ACC112 (cell line): ENCODE data around the gene AOAH.
"Not testable (repeated sequence)": the region's sequence is repeated elsewhere in the genome, so short reads cannot be mapped to it uniquely, and the experiment has no call there.

Experiments
- H2AFZ ChIP-seq: fragments of 200-600 bp; sonication (generic); one replicate; pipeline ENCODE4 v1.6.0; 2017; ENCODE audit warnings: antibody characterized with exemption, low read length; ENCODE audit not compliant: unreplicated experiment
- H3K27ac ChIP-seq: fragments of 200-600 bp; sonication (generic); 2 replicates; pipeline ENCODE4 v1.5.1; 2014; ENCODE audit warnings: low read depth, mild to moderate bottlenecking, antibody characterized with exemption, low read length, moderate library complexity
- H3K27me3 ChIP-seq: fragments of 200-600 bp; sonication (generic); 2 replicates; pipeline ENCODE4 v1.6.1; 2014; ENCODE audit warnings: mild to moderate bottlenecking, antibody characterized with exemption, low read length, moderate library complexity, mixed read lengths; ENCODE audit not compliant: insufficient read depth
- H3K36me3 ChIP-seq: fragments of 200-600 bp; sonication (generic); 2 replicates; pipeline ENCODE4 v1.6.1; 2016; ENCODE audit warnings: mild to moderate bottlenecking, antibody characterized with exemption, low read length, moderate library complexity, mixed read lengths; ENCODE audit not compliant: insufficient read depth
- H3K4me1 ChIP-seq: fragments of 200-600 bp; sonication (generic); one replicate; pipeline ENCODE4 v1.6.1; 2016; ENCODE audit warnings: low read length, mixed read lengths; ENCODE audit not compliant: insufficient read depth, unreplicated experiment, control insufficient read depth
- H3K4me3 ChIP-seq: fragments of 200-600 bp; sonication (generic); 2 replicates; pipeline ENCODE4 v1.5.1; 2014; ENCODE audit warnings: mild to moderate bottlenecking, low read depth, low read length
- H3K79me2 ChIP-seq: fragments of 200-600 bp; sonication (generic); one replicate; pipeline ENCODE4 v1.6.0; 2016; ENCODE audit warnings: low read length; ENCODE audit not compliant: control insufficient read depth, unreplicated experiment, insufficient read depth

AOAH gene

DNA sequence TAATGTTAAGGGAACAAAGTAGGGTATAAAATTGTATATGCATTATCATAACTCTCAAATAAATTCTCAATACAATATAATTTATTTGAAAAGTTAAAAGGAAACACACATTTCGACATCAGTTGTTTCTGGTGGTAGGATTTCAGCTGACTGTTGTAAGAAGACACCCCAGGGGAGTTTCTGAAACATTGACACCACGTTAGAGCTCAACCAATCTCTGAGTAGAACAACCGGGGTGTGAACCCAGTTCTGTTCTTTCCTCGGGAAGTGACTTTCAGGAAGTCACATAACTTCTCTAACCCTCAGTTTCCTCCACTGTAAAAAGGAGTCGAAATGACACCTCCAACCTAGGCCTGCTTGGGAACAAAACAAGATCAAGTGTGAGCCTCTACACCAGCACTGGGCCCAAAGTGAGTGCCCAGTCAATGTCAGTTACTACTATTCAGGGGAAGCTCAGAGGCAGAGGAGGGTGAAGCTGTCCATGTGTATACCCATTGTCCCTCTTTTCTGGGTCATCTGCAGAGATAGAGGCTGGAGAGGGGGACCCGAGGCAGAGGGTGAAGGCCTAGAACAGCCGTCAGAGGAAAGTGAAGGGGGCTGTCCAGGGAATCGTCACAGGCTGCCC is 67.1 kb downstream of the AOAH start:
- Histone ChIP-seq H3K79me2 (no peaks in the 10 kb centered on the region), H3K4me3 (no peak overlapping the region), H3K36me3 (no peaks in the 10 kb centered on the region), H3K27ac (no peak overlapping the region), H2AFZ (no peak overlapping the region), H3K4me1 (peaks cover 45% of the 10 kb centered on the region), H3K27me3 (no peaks in the 10 kb centered on the region)

DNA sequence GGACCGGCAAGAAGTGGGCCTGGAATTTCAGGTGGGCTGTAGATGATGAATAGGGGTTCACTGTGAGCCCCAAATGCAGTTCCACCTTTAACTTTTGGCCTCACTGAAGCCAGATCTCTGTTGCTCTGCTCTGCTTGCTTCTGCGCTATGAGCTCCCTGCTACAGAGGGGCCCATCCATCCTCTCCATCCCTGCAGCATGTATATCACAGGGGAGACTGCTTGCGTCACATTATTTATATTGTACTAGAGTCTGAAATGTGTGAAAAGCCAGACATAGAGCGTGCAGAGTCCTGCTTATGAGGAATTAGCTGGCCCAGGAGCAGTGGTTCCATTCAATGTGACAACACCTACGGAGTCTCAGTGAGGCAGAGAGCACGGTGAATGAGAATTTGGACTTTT is 69.9 kb downstream of the AOAH start:
- no peaks in the 10 kb centered on the region for H3K79me2 ChIP-seq
- no peak overlapping the region for H3K4me3 ChIP-seq
- no peaks in the 10 kb centered on the region for H3K27me3 ChIP-seq
- peaks cover 50% of the 10 kb centered on the region for H3K4me1 ChIP-seq
- no peak overlapping the region for H3K27ac ChIP-seq
- no peaks in the 10 kb centered on the region for H3K36me3 ChIP-seq
- H2AFZ ChIP-seq, result no peak overlapping the region

GRCh38 chr7:36653663-36654355 is 70.5 kb downstream of the AOAH start:
- Histone ChIP-seq H3K36me3 (no peaks in the 10 kb centered on the region), H2AFZ (no peak overlapping the region), H3K4me1 (peaks cover 46% of the 10 kb centered on the region), H3K79me2 (no peaks in the 10 kb centered on the region), H3K27me3 (no peaks in the 10 kb centered on the region), H3K27ac (no peak overlapping the region), H3K4me3 (no peak overlapping the region)

DNA sequence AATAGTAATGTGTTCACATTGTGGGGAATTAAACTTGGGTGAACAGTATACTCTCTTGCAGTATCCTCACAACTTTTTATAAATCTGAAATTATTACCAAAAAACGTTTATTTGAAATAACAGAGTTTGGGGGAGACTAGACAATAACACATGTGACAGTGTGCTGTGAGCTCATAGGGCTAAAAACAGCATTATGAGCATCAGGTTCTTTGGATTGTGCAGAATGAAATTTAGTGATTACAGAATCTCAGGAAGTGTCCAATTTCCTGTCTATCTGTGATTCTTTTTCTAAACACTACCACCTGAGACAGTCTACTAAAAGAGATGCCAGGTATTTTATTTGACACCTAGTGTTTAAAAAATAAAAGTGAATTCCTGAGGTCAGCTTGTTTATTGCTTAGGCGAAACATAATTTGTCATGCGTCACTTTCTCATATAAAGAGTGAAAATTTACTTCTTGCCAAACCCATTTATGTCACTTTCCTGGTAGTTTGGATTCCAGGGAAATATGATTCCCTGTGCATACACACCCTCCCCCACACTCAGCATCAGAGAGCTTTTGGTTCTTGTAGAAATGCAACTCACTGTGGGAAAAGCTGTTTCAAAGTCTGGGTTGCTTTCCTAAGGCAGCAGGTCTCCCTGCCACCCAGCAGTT is 71.2 kb downstream of the AOAH start:
- Histone ChIP-seq H3K4me3 (no peak overlapping the region), H3K79me2 (no peaks in the 10 kb centered on the region), H3K36me3 (no peaks in the 10 kb centered on the region), H3K4me1 (peaks cover 48% of the 10 kb centered on the region), H3K27ac (no peak overlapping the region), H3K27me3 (no peaks in the 10 kb centered on the region), H2AFZ (no peak overlapping the region)

- H3K27ac ChIP-seq, result no peak overlapping the region
Measured at GRCh38 chr7:36652431-36652830, 71.9 kb downstream of the AOAH start.

GRCh38 chr7:36651404-36651803 is 72.9 kb downstream of the AOAH start:
- Histone ChIP-seq H2AFZ (no peak overlapping the region), H3K27ac (peak overlapping the region; percentile 77), H3K4me3 (no peak overlapping the region), H3K79me2 (no peaks in the 10 kb centered on the region), H3K36me3 (no peaks in the 10 kb centered on the region), H3K27me3 (no peaks in the 10 kb centered on the region), H3K4me1 (peaks cover 41% of the 10 kb centered on the region)

More at GRCh38 chr7:36652431-36652830, 71.9 kb downstream of the AOAH start:
- peaks cover 44% of the 10 kb centered on the region for H3K4me1 ChIP-seq
- no peak overlapping the region for H3K4me3 ChIP-seq
- H2AFZ ChIP-seq, result peak overlapping the region; percentile 4
- H3K27me3 ChIP-seq, result no peaks in the 10 kb centered on the region
- no peaks in the 10 kb centered on the region for H3K36me3 ChIP-seq
- no peaks in the 10 kb centered on the region for H3K79me2 ChIP-seq

DNA sequence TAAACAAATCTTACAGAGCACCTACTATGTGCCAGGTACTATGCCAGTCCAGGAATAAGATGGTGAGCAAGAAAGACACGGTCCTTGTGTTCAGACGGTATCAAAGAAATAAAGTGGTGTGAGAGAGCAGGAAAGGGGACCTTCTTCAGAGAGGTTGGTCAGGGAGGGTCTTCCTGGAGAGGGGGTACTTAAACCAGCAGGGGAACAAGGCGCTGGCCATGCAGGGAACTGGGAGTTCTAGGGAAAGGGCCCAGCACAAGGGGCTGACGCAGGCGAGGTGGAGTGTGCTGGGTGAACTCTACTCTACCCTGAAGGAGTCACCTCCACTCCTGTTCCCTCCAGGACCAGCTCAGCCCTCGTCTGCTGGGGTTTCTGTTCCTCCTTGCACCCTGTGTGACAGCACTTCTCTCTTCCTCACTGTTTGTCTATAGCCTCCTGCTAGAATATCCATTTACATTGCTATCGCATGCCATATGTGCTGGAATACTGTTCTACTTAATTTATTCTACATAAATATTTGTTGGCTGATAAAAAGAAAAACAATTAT is 73.5 kb downstream of the AOAH start:
- peaks cover 41% of the 10 kb centered on the region for H3K4me1 ChIP-seq
- H3K27ac ChIP-seq, result peak overlapping the region; percentile 77; the same call in 1 of the 2 replicates
- H3K36me3 ChIP-seq, result no peaks in the 10 kb centered on the region
- H3K4me3 ChIP-seq, result no peak overlapping the region
- H3K79me2 ChIP-seq, result no peaks in the 10 kb centered on the region
- H2AFZ ChIP-seq, result no peak overlapping the region
- no peaks in the 10 kb centered on the region for H3K27me3 ChIP-seq

- Histone ChIP-seq H3K27ac (no peak overlapping the region), H3K27me3 (no peaks in the 10 kb centered on the region), H3K79me2 (no peaks in the 10 kb centered on the region), H3K4me3 (no peak overlapping the region), H2AFZ (no peak overlapping the region), H3K4me1 (peaks cover 42% of the 10 kb centered on the region), H3K36me3 (no peaks in the 10 kb centered on the region)
Measured at GRCh38 chr7:36650320-36650719, 74.0 kb downstream of the AOAH start.

GRCh38 chr7:36649319-36649718 is 75.0 kb downstream of the AOAH start:
- not testable (repeated sequence) for H3K4me3 ChIP-seq, H3K36me3 ChIP-seq, H3K27ac ChIP-seq, H2AFZ ChIP-seq, H3K79me2 ChIP-seq, H3K27me3 ChIP-seq
- peaks cover 49% of the 10 kb centered on the region for H3K4me1 ChIP-seq

DNA sequence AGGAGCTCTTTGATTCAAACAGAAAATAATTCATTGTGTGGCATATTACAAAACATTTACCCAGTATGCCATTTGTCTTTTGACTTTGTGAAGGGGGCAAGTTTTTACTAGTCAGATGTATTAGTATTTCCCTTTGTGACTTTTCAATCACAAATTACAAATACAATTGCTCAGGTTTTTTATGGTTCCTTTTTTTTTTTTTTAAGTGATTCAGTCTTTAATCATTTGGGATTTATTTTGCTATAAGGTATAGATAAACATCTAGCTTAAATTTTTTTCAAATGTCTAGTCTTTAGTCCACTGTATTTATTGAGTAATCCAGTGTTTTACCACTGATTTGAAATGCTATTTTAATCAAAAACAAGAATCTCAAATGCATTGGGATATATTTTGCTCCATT is 75.9 kb downstream of the AOAH start:
- H3K79me2 ChIP-seq, result no peaks in the 10 kb centered on the region
- H3K36me3 ChIP-seq, result no peaks in the 10 kb centered on the region
- H3K4me1 ChIP-seq, result peaks cover 45% of the 10 kb centered on the region
- H2AFZ ChIP-seq, result no peak overlapping the region
- H3K27me3 ChIP-seq, result no peaks in the 10 kb centered on the region
- H3K4me3 ChIP-seq, result no peak overlapping the region
- H3K27ac ChIP-seq, result no peak overlapping the region
